Measurements from ENCODE around the gene MOB2.

Gene MOB2

GRCh38 chr11:1455763-1456060 lies 30.9 kb downstream of the MOB2 start:
- Histone ChIP-seq H3K9me3 (ENCODE audit: control insufficient read depth, low read depth, low read length) (no peaks in the 10 kb centered on the region), H3K9ac (ENCODE audit: low read length) (no peak overlapping the region), H3K36me3 (ENCODE audit: control insufficient read depth, low read depth, low read length) (peaks cover 4% of the 10 kb centered on the region), H3K4me1 (ENCODE audit: control insufficient read depth, low read depth, low read length) (peaks cover 6% of the 10 kb centered on the region), H3K27ac (ENCODE audit: low read length) (no peak overlapping the region), H3K4me3 (ENCODE audit: low read length) (no peak overlapping the region), H3K27me3 (ENCODE audit: control insufficient read depth, insufficient read depth, low read length) (no peaks in the 10 kb centered on the region)

GRCh38 chr11:1455032-1455762 lies 31.4 kb downstream of the MOB2 start:
- H3K9ac ChIP-seq (ENCODE audit: low read length) = no peak overlapping the region
- H3K4me1 ChIP-seq (ENCODE audit: control insufficient read depth, low read depth, low read length) = peaks cover 6% of the 10 kb centered on the region
- no peak overlapping the region for H3K27ac ChIP-seq (ENCODE audit: low read length)
- no peak overlapping the region for H3K4me3 ChIP-seq (ENCODE audit: low read length)
- no peaks in the 10 kb centered on the region for H3K27me3 ChIP-seq (ENCODE audit: control insufficient read depth, insufficient read depth, low read length)
- H3K9me3 ChIP-seq (ENCODE audit: control insufficient read depth, low read depth, low read length) = no peaks in the 10 kb centered on the region
- H3K36me3 ChIP-seq (ENCODE audit: control insufficient read depth, low read depth, low read length) = peaks cover 4% of the 10 kb centered on the region

GRCh38 chr11:1454576-1454975 lies 32.0 kb downstream of the MOB2 start:
- H3K27me3 ChIP-seq (ENCODE audit: control insufficient read depth, insufficient read depth, low read length) = no peaks in the 10 kb centered on the region
- H3K4me1 ChIP-seq (ENCODE audit: control insufficient read depth, low read depth, low read length) = peaks cover 6% of the 10 kb centered on the region
- H3K27ac ChIP-seq (ENCODE audit: low read length) = no peak overlapping the region
- no peaks in the 10 kb centered on the region for H3K9me3 ChIP-seq (ENCODE audit: control insufficient read depth, low read depth, low read length)
- H3K4me3 ChIP-seq (ENCODE audit: low read length) = no peak overlapping the region
- H3K9ac ChIP-seq (ENCODE audit: low read length) = no peak overlapping the region
- peaks cover 4% of the 10 kb centered on the region for H3K36me3 ChIP-seq (ENCODE audit: control insufficient read depth, low read depth, low read length)

- H3K27ac ChIP-seq (ENCODE audit: low read length) = no peak overlapping the region
- H3K9me3 ChIP-seq (ENCODE audit: control insufficient read depth, low read depth, low read length) = no peaks in the 10 kb centered on the region
- H3K27me3 ChIP-seq (ENCODE audit: control insufficient read depth, insufficient read depth, low read length) = no peaks in the 10 kb centered on the region
- peaks cover 4% of the 10 kb centered on the region for H3K36me3 ChIP-seq (ENCODE audit: control insufficient read depth, low read depth, low read length)
- H3K9ac ChIP-seq (ENCODE audit: low read length) = no peak overlapping the region
- peaks cover 6% of the 10 kb centered on the region for H3K4me1 ChIP-seq (ENCODE audit: control insufficient read depth, low read depth, low read length)
- H3K4me3 ChIP-seq (ENCODE audit: low read length) = no peak overlapping the region
Measured at GRCh38 chr11:1453611-1454034, 33.0 kb downstream of the MOB2 start.

- Histone ChIP-seq H3K4me3 (ENCODE audit: low read length) (no peak overlapping the region), H3K9me3 (ENCODE audit: control insufficient read depth, low read depth, low read length) (no peaks in the 10 kb centered on the region), H3K9ac (ENCODE audit: low read length) (no peak overlapping the region), H3K4me1 (ENCODE audit: control insufficient read depth, low read depth, low read length) (no peaks in the 10 kb centered on the region), H3K27ac (ENCODE audit: low read length) (no peak overlapping the region), H3K27me3 (ENCODE audit: control insufficient read depth, insufficient read depth, low read length) (no peaks in the 10 kb centered on the region), H3K36me3 (ENCODE audit: control insufficient read depth, low read depth, low read length) (peaks cover 4% of the 10 kb centered on the region)
Measured at GRCh38 chr11:1452744-1453143, 33.8 kb downstream of the MOB2 start.

GRCh38 chr11:1451781-1452470 lies 34.7 kb downstream of the MOB2 start:
- Histone ChIP-seq H3K36me3 (ENCODE audit: control insufficient read depth, low read depth, low read length) (peaks cover 4% of the 10 kb centered on the region), H3K9me3 (ENCODE audit: control insufficient read depth, low read depth, low read length) (no peaks in the 10 kb centered on the region), H3K27ac (ENCODE audit: low read length) (no peak overlapping the region), H3K9ac (ENCODE audit: low read length) (no peak overlapping the region), H3K4me1 (ENCODE audit: control insufficient read depth, low read depth, low read length) (no peaks in the 10 kb centered on the region), H3K4me3 (ENCODE audit: low read length) (no peak overlapping the region), H3K27me3 (ENCODE audit: control insufficient read depth, insufficient read depth, low read length) (no peaks in the 10 kb centered on the region)

- no peaks in the 10 kb centered on the region for H3K9me3 ChIP-seq (ENCODE audit: control insufficient read depth, low read depth, low read length)
- peaks cover 4% of the 10 kb centered on the region for H3K36me3 ChIP-seq (ENCODE audit: control insufficient read depth, low read depth, low read length)
- H3K9ac ChIP-seq (ENCODE audit: low read length) = no peak overlapping the region
- H3K27me3 ChIP-seq (ENCODE audit: control insufficient read depth, insufficient read depth, low read length) = no peaks in the 10 kb centered on the region
- no peak overlapping the region for H3K4me3 ChIP-seq (ENCODE audit: low read length)
- no peaks in the 10 kb centered on the region for H3K4me1 ChIP-seq (ENCODE audit: control insufficient read depth, low read depth, low read length)
- H3K27ac ChIP-seq (ENCODE audit: low read length) = no peak overlapping the region
Measured at GRCh38 chr11:1450949-1451710, 35.4 kb downstream of the MOB2 start.

- Histone ChIP-seq H3K4me1 (ENCODE audit: control insufficient read depth, low read depth, low read length) (no peaks in the 10 kb centered on the region), H3K9ac (ENCODE audit: low read length) (no peak overlapping the region), H3K4me3 (ENCODE audit: low read length) (no peak overlapping the region), H3K27me3 (ENCODE audit: control insufficient read depth, insufficient read depth, low read length) (no peaks in the 10 kb centered on the region), H3K36me3 (ENCODE audit: control insufficient read depth, low read depth, low read length) (peaks cover 4% of the 10 kb centered on the region), H3K27ac (ENCODE audit: low read length) (no peak overlapping the region), H3K9me3 (ENCODE audit: control insufficient read depth, low read depth, low read length) (no peaks in the 10 kb centered on the region)
Measured at GRCh38 chr11:1450344-1450875, 36.2 kb downstream of the MOB2 start.

- Histone ChIP-seq H3K36me3 (ENCODE audit: control insufficient read depth, low read depth, low read length) (peaks cover 4% of the 10 kb centered on the region), H3K9ac (ENCODE audit: low read length) (no peak overlapping the region), H3K27me3 (ENCODE audit: control insufficient read depth, insufficient read depth, low read length) (no peaks in the 10 kb centered on the region), H3K9me3 (ENCODE audit: control insufficient read depth, low read depth, low read length) (no peaks in the 10 kb centered on the region), H3K27ac (ENCODE audit: low read length) (no peak overlapping the region), H3K4me3 (ENCODE audit: low read length) (no peak overlapping the region), H3K4me1 (ENCODE audit: control insufficient read depth, low read depth, low read length) (no peaks in the 10 kb centered on the region)
Measured at GRCh38 chr11:1449490-1450243, 36.9 kb downstream of the MOB2 start.

- Histone ChIP-seq H3K27ac (ENCODE audit: low read length) (no peak overlapping the region), H3K27me3 (ENCODE audit: control insufficient read depth, insufficient read depth, low read length) (no peaks in the 10 kb centered on the region), H3K4me1 (ENCODE audit: control insufficient read depth, low read depth, low read length) (no peaks in the 10 kb centered on the region), H3K36me3 (ENCODE audit: control insufficient read depth, low read depth, low read length) (peaks cover 4% of the 10 kb centered on the region), H3K4me3 (ENCODE audit: low read length) (no peak overlapping the region), H3K9ac (ENCODE audit: low read length) (no peak overlapping the region), H3K9me3 (ENCODE audit: control insufficient read depth, low read depth, low read length) (no peaks in the 10 kb centered on the region)
Measured at GRCh38 chr11:1448882-1449281, 37.7 kb downstream of the MOB2 start.
